Measurements from ENCODE around the gene GNL3.

Gene GNL3

GRCh38 chr3:52712291-52713212 lies 26.7 kb downstream of the GNL3 start:
- peaks cover 34% of the 10 kb centered on the region for H3K36me3 ChIP-seq (replicated peaks; ENCODE audit: low read depth, low read length)

GRCh38 chr3:52714335-52715302 lies 28.8 kb downstream of the GNL3 start:
- H3K9me3 ChIP-seq (ENCODE audit: insufficient read depth, low read length): peaks cover 3% of the 10 kb centered on the region; the same call in 1 of the 2 replicates
- no peak overlapping the region for H2AFZ ChIP-seq (ENCODE audit: low read depth, low read length)
- no peak overlapping the region for H3K27ac ChIP-seq (ENCODE audit: low read length)
- H3K36me3 ChIP-seq (replicated peaks; ENCODE audit: low read depth, low read length): peaks cover 28% of the 10 kb centered on the region
- no peaks in the 10 kb centered on the region for H3K79me2 ChIP-seq (ENCODE audit: low read length)
- H3K9ac ChIP-seq (ENCODE audit: low read length): no peak overlapping the region
- no peak overlapping the region for H3K4me3 ChIP-seq (ENCODE audit: low read length)
- H3K27me3 ChIP-seq (ENCODE audit: low read depth, low read length): no peaks in the 10 kb centered on the region
- H3K4me2 ChIP-seq (ENCODE audit: low read length): no peak overlapping the region
- H3K4me1 ChIP-seq (ENCODE audit: low read length): peaks cover 13% of the 10 kb centered on the region
- no peaks in the 10 kb centered on the region for H4K20me1 ChIP-seq (ENCODE audit: insufficient read depth, low read length)
- TF ChIP-seq EZH2phosphoT487 (IDR thresholded peaks at IDR 0.05; ENCODE audit: low read depth): no peak
- TF ChIP-seq CTCF (IDR thresholded peaks at IDR 0.05; ENCODE audit: low read depth, low read length): no peak

More at GRCh38 chr3:52712291-52713212, 26.7 kb downstream of the GNL3 start:
- no peaks in the 10 kb centered on the region for H3K9me3 ChIP-seq (ENCODE audit: insufficient read depth, low read length)
- H3K9ac ChIP-seq (ENCODE audit: low read length): no peak overlapping the region
- peaks cover 10% of the 10 kb centered on the region for H3K79me2 ChIP-seq (ENCODE audit: low read length)
- no peak overlapping the region for H2AFZ ChIP-seq (ENCODE audit: low read depth, low read length)
- no peak overlapping the region for H3K4me2 ChIP-seq (ENCODE audit: low read length)
- H3K4me1 ChIP-seq (ENCODE audit: low read length): peaks cover 19% of the 10 kb centered on the region
- no peaks in the 10 kb centered on the region for H4K20me1 ChIP-seq (ENCODE audit: insufficient read depth, low read length)
- no peak overlapping the region for H3K27ac ChIP-seq (ENCODE audit: low read length)
- H3K4me3 ChIP-seq (ENCODE audit: low read length): no peak overlapping the region
- TF ChIP-seq EZH2phosphoT487 (IDR thresholded peaks at IDR 0.05; ENCODE audit: low read depth) (no peak), CTCF (IDR thresholded peaks at IDR 0.05; ENCODE audit: low read depth, low read length) (no peak)
- H3K27me3 ChIP-seq (ENCODE audit: low read depth, low read length): no peaks in the 10 kb centered on the region

GRCh38 chr3:52715714-52716305 lies 30.0 kb downstream of the GNL3 start:
- H3K4me3 ChIP-seq (ENCODE audit: low read length): no peak overlapping the region
- peaks cover 35% of the 10 kb centered on the region for H3K36me3 ChIP-seq (replicated peaks; ENCODE audit: low read depth, low read length)
- no peaks in the 10 kb centered on the region for H3K79me2 ChIP-seq (ENCODE audit: low read length)
- H4K20me1 ChIP-seq (ENCODE audit: insufficient read depth, low read length): no peaks in the 10 kb centered on the region
- TF ChIP-seq EZH2phosphoT487 (IDR thresholded peaks at IDR 0.05; ENCODE audit: low read depth) (no peak), CTCF (IDR thresholded peaks at IDR 0.05; ENCODE audit: low read depth, low read length) (no peak)
- no peaks in the 10 kb centered on the region for H3K27me3 ChIP-seq (ENCODE audit: low read depth, low read length)
- no peak overlapping the region for H3K27ac ChIP-seq (ENCODE audit: low read length)
- H3K9me3 ChIP-seq (ENCODE audit: insufficient read depth, low read length): peaks cover 6% of the 10 kb centered on the region; the same call in 1 of the 2 replicates
- H3K4me2 ChIP-seq (ENCODE audit: low read length): no peak overlapping the region
- H3K4me1 ChIP-seq (ENCODE audit: low read length): peaks cover 2% of the 10 kb centered on the region
- no peak overlapping the region for H2AFZ ChIP-seq (ENCODE audit: low read depth, low read length)
- H3K9ac ChIP-seq (ENCODE audit: low read length): no peak overlapping the region
